DOHH2 (cell line): ENCODE data around the gene DENND6B.
A peak's percentile ranks its signal among the peaks of the same experiment; 100 is the strongest.

Source experiments
- H3F3A ChIP-seq: fragments of 200-600 bp; sonication (generic), shearing (Covaris generic); 2 replicates; pipeline ENCODE4 v1.6.0; 2016; ENCODE audit warnings: antibody characterized with exemption, mild to moderate bottlenecking; ENCODE audit not compliant: control insufficient read depth, insufficient read depth
- H3K27ac ChIP-seq: fragments of 200-600 bp; sonication (generic); 2 replicates; pipeline ENCODE4 v1.5.1; 2014; ENCODE audit warnings: low read depth, mild to moderate bottlenecking, low read length, moderate library complexity
- H3K27me3 ChIP-seq: fragments of 200-600 bp; sonication (generic); 2 replicates; pipeline ENCODE4 v1.6.1; 2014; ENCODE audit warnings: mild to moderate bottlenecking, low read length, mixed read lengths; ENCODE audit not compliant: control insufficient read depth
- H3K36me3 ChIP-seq: fragments of 200-600 bp; sonication (generic); 2 replicates; pipeline ENCODE4 v1.6.1; 2014; ENCODE audit warnings: mild to moderate bottlenecking, low read length, moderate library complexity, mixed read lengths; ENCODE audit not compliant: control insufficient read depth
- H3K4me1 ChIP-seq: fragments of 200-600 bp; sonication (generic); 2 replicates; pipeline ENCODE4 v1.6.1; 2014; ENCODE audit warnings: mild to moderate bottlenecking, low read length, mixed read lengths; ENCODE audit not compliant: control insufficient read depth
- H3K4me2 ChIP-seq: fragments of 200-600 bp; sonication (generic); 2 replicates; pipeline ENCODE4 v1.6.0; 2014; ENCODE audit warnings: mild to moderate bottlenecking, low read length, moderate library complexity
- H3K4me3 ChIP-seq: fragments of 200-600 bp; sonication (generic); 2 replicates; pipeline ENCODE4 v1.5.1; 2014; ENCODE audit warnings: mild to moderate bottlenecking, low read length, mixed read lengths
- H3K79me2 ChIP-seq: fragments of 200-600 bp; sonication (generic); 2 replicates; pipeline ENCODE4 v1.6.1; 2014; ENCODE audit warnings: mild to moderate bottlenecking, low read length, mixed read lengths; ENCODE audit not compliant: control insufficient read depth
- H3K9me2 ChIP-seq: fragments of 200-600 bp; sonication (generic); replicated peaks from 2 replicates; pipeline ENCODE4 v1.6.1; 2014; ENCODE audit warnings: mild to moderate bottlenecking, low read length, mixed read lengths; ENCODE audit not compliant: control insufficient read depth
- H3K9me3 ChIP-seq: fragments of 200-600 bp; sonication (generic); 2 replicates; pipeline ENCODE4 v1.6.1; 2014; ENCODE audit warnings: antibody characterized with exemption, low read length, mixed read lengths; ENCODE audit not compliant: control insufficient read depth, insufficient read depth
- H4K20me1 ChIP-seq: fragments of 200-600 bp; sonication (generic); 2 replicates; pipeline ENCODE4 v1.6.0; 2014; ENCODE audit warnings: low read depth, mild to moderate bottlenecking, antibody characterized with exemption, low read length, moderate library complexity; ENCODE audit not compliant: control insufficient read depth, insufficient read depth
- EZH2phosphoT487 ChIP-seq: fragments of 200-600 bp; sonication (generic); IDR thresholded peaks from 2 replicates; pipeline ENCODE4 v1.6.1; 2017; ENCODE audit warnings: borderline replicate concordance, mild to moderate bottlenecking, antibody characterized with exemption, low read length, moderate library complexity, mixed read lengths
- TF ChIP-seq, protein P1 (sequence below): fragments of 200-600 bp; sonication (generic); IDR thresholded peaks from one replicate; pipeline ENCODE4 v1.5.1; 2014; ENCODE audit warnings: antibody characterized with exemption, mild to moderate bottlenecking, low read depth, low read length; ENCODE audit not compliant: poor library complexity, severe bottlenecking

Gene DENND6B

GRCh38 chr22:50303515-50303847 lies 23.3 kb downstream of the DENND6B start:
- no peak for TF ChIP-seq EZH2phosphoT487
- TF ChIP-seq, protein P1, sequence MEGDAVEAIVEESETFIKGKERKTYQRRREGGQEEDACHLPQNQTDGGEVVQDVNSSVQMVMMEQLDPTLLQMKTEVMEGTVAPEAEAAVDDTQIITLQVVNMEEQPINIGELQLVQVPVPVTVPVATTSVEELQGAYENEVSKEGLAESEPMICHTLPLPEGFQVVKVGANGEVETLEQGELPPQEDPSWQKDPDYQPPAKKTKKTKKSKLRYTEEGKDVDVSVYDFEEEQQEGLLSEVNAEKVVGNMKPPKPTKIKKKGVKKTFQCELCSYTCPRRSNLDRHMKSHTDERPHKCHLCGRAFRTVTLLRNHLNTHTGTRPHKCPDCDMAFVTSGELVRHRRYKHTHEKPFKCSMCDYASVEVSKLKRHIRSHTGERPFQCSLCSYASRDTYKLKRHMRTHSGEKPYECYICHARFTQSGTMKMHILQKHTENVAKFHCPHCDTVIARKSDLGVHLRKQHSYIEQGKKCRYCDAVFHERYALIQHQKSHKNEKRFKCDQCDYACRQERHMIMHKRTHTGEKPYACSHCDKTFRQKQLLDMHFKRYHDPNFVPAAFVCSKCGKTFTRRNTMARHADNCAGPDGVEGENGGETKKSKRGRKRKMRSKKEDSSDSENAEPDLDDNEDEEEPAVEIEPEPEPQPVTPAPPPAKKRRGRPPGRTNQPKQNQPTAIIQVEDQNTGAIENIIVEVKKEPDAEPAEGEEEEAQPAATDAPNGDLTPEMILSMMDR, result no peak
- Histone ChIP-seq H4K20me1 (peaks cover 15% of the 10 kb centered on the region), H3K9me2 (no peaks in the 10 kb centered on the region), H3K79me2 (peaks cover 84% of the 10 kb centered on the region), H3K36me3 (peaks cover 44% of the 10 kb centered on the region), H3K4me3 (peak overlapping the region; percentile 97), H3K9me3 (no peaks in the 10 kb centered on the region), H3K27ac (peak overlapping the region; percentile 88), H3K4me2 (peak overlapping the region; percentile 99), H3K27me3 (no peaks in the 10 kb centered on the region), H3F3A (peaks cover 24% of the 10 kb centered on the region), H3K4me1 (peaks cover 85% of the 10 kb centered on the region)

GRCh38 chr22:50302564-50302963 lies 24.2 kb downstream of the DENND6B start:
- peaks cover 17% of the 10 kb centered on the region for H3F3A ChIP-seq
- H3K4me1 ChIP-seq, result peaks cover 86% of the 10 kb centered on the region
- H4K20me1 ChIP-seq, result peaks cover 18% of the 10 kb centered on the region
- peak overlapping the region; percentile 99 for H3K4me2 ChIP-seq
- peak overlapping the region; percentile 97 for H3K4me3 ChIP-seq
- H3K27ac ChIP-seq, result peak overlapping the region; percentile 88
- no peaks in the 10 kb centered on the region for H3K9me3 ChIP-seq
- no peaks in the 10 kb centered on the region for H3K9me2 ChIP-seq
- TF ChIP-seq, protein P1, result no peak
- TF ChIP-seq EZH2phosphoT487, result no peak
- no peaks in the 10 kb centered on the region for H3K27me3 ChIP-seq
- H3K79me2 ChIP-seq, result peaks cover 93% of the 10 kb centered on the region
- H3K36me3 ChIP-seq, result peaks cover 45% of the 10 kb centered on the region

DNA sequence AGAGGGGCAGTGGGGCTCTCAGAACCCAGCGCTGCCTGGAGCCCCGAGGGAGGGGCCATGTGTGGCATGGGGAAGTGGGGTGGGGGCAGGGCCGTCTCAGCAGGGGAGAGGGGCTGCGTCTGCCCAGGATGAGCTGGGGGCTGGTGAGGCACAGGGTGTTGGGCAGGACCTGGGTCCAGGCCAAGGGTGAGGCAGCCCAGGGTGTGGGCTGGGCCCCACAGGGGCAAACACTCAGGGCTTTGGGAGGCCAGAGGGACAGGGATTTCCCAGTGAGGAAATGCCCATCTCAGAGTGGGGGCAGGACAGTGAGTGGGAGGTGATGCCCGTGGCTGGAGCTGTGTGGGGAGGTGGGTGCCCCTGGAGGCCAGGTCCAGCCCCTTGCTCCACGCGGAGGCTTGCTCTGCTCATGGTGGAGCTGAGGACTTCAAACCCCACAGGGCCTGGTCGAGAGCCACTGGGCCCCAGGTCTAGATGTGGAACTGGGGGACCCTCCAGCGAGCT lies 24.7 kb downstream of the DENND6B start:
- no peaks in the 10 kb centered on the region for H3K9me2 ChIP-seq
- peaks cover 90% of the 10 kb centered on the region for H3K4me1 ChIP-seq
- TF ChIP-seq, protein P1, result no peak
- TF ChIP-seq EZH2phosphoT487, result no peak
- H3K9me3 ChIP-seq, result no peaks in the 10 kb centered on the region
- H4K20me1 ChIP-seq, result peaks cover 20% of the 10 kb centered on the region
- peak overlapping the region; percentile 97 for H3K4me3 ChIP-seq
- H3K27ac ChIP-seq, result peak overlapping the region; percentile 88
- H3K27me3 ChIP-seq, result no peaks in the 10 kb centered on the region
- H3F3A ChIP-seq, result peaks cover 17% of the 10 kb centered on the region
- peak overlapping the region; percentile 99 for H3K4me2 ChIP-seq
- H3K79me2 ChIP-seq, result peaks cover 97% of the 10 kb centered on the region
- H3K36me3 ChIP-seq, result peaks cover 45% of the 10 kb centered on the region

GRCh38 chr22:50301581-50301991 lies 25.2 kb downstream of the DENND6B start:
- TF ChIP-seq, protein P1, result no peak
- no peak for TF ChIP-seq EZH2phosphoT487
- Histone ChIP-seq H3K27me3 (no peaks in the 10 kb centered on the region), H3K36me3 (peaks cover 41% of the 10 kb centered on the region), H3K27ac (peak overlapping the region; percentile 88), H3K4me2 (peak overlapping the region; percentile 99), H4K20me1 (peaks cover 20% of the 10 kb centered on the region), H3K9me2 (no peaks in the 10 kb centered on the region), H3F3A (peaks cover 19% of the 10 kb centered on the region), H3K79me2 (peaks cover 98% of the 10 kb centered on the region), H3K4me1 (peaks cover 95% of the 10 kb centered on the region), H3K4me3 (peak overlapping the region; percentile 97), H3K9me3 (no peaks in the 10 kb centered on the region)
